SKM-1 (cell line): ENCODE data around the gene SLC25A24.
"Not testable (repeated sequence)": the region's sequence is repeated elsewhere in the genome, so short reads cannot be mapped to it uniquely, and the experiment has no call there.

ENCODE experiments used
- DNase-seq: peaks from one replicate; lab custom pipeline; 2025; ENCODE audit not compliant: unreplicated experiment; lab: John Stamatoyannopoulos, UW

Gene SLC25A24

DNA sequence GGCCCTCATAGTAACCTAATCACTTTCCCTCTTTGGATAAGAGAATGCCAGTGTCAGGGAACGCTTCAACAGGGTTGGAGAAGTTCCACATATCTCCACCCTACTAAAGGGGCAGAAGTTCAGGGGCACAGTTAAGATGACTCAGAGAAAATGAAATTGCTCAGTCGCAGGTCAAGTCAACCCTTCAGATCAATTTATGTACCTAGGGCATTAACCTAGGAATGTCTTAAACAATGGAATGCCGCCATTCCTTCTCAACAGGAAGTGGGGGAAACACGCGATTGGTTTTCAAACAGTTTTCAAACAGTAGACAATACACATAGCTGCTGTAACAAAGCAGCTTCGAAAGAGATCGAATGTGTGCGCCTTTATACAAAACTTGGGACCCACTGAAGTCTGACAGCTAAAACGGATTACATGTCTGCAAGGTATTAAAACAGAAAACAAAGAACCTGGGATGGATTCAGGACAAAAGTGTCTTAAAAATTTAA is 897 bp downstream of the SLC25A24 start:
- no peak for DNase-seq

- no peak for DNase-seq
These were observed 6.1 kb downstream of the SLC25A24 start for GRCh38 chr1:108194051-108194450.

DNA sequence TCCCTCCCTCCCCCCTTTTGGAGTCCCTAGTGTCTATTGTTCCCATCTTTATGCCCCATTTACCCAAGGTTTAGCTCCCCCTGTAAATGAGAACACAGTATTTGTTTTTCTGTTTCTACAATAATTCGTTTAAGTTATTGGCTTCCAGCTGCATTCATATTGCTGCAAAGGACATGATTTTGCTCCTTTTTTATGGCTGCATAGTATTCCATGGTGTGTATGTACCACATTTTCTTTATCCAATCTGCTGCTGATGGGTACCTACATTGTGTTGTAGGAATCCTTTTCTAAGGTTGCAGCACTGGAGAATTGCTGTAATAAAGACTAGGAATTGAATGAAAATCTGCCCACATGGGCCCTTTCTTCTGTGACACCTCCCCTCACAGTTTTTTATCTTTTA is 6.8 kb downstream of the SLC25A24 start:
- no peak for DNase-seq

- no peak for DNase-seq
These were observed 7.6 kb downstream of the SLC25A24 start for GRCh38 chr1:108192581-108192980.

- no peak for DNase-seq
These were observed 9.3 kb downstream of the SLC25A24 start for GRCh38 chr1:108190686-108191416.

DNA sequence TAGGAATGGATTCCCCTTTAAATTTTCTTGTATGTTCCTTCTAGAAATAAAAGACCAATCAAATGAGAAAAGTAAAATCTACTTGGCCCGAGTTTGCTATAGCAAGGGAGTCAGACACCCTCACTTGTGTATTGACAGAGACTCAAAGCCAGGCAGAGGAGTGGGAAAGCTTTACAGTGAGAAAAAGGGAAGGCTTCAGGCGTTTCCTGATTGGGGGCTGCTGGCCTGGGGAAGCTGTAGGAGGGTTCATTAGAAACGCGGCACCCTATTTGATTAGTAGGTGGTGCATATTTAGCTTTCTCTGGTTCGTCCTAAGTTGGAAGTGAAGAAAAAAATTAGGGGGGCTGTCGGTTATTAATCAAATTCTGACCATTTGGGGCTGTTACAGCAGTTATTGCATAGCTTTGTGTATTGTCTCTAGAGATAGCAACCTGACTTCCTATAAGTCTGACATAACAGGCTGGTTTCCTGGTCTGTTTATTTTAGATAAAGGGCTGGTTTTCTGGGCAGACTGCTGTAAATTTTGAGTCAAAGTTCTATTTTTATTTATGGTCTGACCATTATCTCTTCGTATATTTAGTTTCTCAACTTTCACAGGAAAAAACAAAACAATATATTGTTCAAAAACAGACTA is 10.0 kb downstream of the SLC25A24 start:
- no peak for DNase-seq

- DNase-seq = no peak
These were observed 11.3 kb downstream of the SLC25A24 start for GRCh38 chr1:108188801-108189200.

DNA sequence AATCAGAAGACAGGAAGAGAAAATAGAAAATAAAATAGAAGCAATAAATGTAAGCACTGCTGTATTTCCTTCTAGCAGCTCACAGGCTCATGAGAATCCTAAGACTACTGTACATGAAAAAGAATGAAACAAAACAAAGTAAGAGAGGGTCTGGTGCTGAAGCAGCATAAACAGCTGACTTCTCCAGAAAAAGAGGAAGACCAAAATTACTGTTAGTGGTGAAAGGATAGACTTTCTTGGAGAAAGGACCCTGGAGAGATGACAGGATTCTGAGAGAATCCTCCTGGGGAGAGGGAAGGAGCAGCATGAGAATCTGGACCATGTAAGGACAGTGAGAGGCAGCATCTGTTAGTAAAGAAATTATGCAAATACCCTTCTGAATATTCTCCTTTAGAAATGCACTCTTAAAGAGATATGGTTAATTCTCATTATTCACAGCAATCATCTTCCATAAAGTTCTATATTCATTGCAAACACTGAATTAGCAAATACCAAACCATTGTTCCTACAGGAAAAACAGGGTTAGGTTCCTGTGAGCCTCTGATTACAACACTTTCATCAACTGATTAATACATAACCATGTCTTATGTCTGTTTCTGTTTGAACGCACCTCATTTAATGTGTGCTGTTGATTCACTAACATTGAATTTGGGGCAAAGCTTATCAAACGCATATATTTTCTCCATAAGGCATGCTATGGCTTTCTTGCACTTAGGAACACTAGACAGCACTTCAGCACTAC is 17.0 kb downstream of the SLC25A24 start:
- DNase-seq = no peak

GRCh38 chr1:108179018-108179417 is 21.1 kb downstream of the SLC25A24 start:
- no peak for DNase-seq

- DNase-seq = not testable (repeated sequence)
These were observed 37.7 kb downstream of the SLC25A24 start for GRCh38 chr1:108162409-108162808.

GRCh38 chr1:108159951-108160350 is 40.2 kb downstream of the SLC25A24 start:
- DNase-seq = not testable (repeated sequence)

DNA sequence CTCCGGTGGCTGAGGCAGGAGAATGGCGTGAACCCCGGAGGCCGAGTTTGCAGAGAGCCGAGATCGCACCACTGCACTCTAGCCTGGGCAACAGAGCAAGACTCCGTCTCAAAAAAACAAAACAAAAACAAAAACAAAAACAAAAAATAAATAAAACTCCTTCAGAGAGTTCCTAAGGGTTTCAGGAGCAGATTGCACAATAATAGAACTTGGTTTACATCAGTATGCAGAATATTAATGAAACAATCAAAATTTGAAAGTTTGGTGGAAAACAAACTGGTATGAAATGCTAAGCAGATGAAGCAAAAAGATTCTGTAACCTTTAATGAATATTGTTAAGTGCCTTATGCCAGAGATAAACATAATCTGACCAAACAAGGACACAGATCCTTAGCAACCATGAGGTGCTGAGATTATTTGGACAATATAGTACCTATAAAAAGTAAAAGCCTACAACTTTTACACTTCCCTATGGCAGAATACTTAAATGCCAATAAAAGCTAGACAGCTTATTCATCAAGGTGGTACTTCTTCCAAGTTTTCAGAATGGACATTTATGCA is 41.2 kb downstream of the SLC25A24 start:
- DNase-seq = no peak

- DNase-seq = no peak
These were observed 45.8 kb downstream of the SLC25A24 start for GRCh38 chr1:108154314-108154713.

- DNase-seq = no peak
These were observed 47.3 kb downstream of the SLC25A24 start for GRCh38 chr1:108152782-108153222.

DNA sequence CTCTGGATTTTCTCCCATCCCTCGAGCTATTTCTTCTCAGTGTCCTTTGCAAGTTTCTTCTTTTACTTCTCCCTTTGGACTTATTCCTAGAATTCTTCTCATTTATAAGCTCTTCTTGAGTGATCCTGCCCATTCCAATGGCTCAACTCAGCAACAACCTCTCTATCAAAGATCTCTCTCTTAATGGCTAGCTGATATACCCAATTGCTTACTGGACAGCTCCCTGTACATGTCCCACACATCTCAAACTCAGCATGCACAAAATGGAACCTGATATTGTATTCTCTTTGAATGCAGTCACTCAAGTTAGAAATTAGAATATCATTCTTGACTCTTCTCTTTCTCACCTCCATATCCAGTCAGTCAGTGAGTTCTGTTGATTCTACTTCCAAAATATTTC is 48.6 kb downstream of the SLC25A24 start:
- DNase-seq = no peak

GRCh38 chr1:108149796-108150467 is 50.2 kb downstream of the SLC25A24 start:
- no peak for DNase-seq

- not testable (repeated sequence) for DNase-seq
These were observed 55.6 kb downstream of the SLC25A24 start for GRCh38 chr1:108144569-108144968.

DNA sequence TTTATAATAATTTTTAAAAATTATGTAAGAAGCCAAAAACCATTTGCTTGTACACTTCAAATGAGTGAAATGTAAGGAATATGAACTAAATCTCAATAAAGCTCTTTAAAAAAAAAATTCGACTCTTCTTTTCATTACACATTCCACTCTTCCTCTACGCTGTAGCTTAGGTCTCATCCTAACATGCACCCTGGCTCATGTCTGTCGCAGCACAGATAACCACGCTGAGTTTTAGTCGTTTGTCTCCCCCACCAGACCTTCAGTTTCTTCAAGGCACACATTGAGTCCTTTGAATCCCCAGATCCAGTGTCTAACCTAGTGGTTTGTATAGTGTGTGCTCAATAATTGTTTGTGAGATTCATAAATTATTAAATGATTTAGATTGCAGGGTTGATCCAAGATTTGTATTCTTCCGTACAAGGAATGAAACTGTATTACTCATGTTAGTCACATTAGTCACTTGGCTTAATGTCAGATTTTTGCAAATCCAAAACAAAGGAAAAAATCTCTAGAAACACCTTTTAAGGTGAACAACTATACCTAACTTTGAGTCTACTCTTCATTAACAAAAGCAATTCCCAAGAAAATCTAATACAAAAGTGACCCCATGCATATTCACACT is 57.3 kb downstream of the SLC25A24 start:
- DNase-seq = no peak

- DNase-seq = no peak
These were observed 57.9 kb downstream of the SLC25A24 start for GRCh38 chr1:108142258-108142657.

DNA sequence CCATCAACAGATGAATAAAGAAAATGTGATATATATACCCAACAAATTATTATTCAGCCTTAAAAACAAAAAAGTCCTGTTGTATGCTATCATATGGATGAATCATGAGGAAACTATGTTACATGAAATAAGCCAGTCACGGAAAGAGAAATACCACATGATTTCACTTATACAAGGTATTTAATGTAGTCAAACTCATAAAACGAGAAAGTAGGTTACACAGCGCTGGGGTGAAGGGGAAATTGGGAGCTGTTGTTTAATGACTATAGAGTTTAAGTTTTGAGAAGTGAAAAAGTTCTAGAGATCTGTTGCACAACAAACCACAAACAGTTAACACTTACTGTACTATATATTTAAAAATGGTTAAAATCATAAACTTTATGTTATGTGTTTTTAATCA is 58.5 kb downstream of the SLC25A24 start:
- DNase-seq = no peak
